ENCODE results near the gene NXNL1. TPM values are rescaled to one million over a fixed set of nuclear protein-coding genes. Genes with fewer than 3 reads are reported as not detected.

The NXNL1 gene
- total and polyA plus RNA-seq, 2 of the 13 experiments (the other 11 are each of a cell fraction or from before 2014, with no cell fraction given), result not detected

DNA sequence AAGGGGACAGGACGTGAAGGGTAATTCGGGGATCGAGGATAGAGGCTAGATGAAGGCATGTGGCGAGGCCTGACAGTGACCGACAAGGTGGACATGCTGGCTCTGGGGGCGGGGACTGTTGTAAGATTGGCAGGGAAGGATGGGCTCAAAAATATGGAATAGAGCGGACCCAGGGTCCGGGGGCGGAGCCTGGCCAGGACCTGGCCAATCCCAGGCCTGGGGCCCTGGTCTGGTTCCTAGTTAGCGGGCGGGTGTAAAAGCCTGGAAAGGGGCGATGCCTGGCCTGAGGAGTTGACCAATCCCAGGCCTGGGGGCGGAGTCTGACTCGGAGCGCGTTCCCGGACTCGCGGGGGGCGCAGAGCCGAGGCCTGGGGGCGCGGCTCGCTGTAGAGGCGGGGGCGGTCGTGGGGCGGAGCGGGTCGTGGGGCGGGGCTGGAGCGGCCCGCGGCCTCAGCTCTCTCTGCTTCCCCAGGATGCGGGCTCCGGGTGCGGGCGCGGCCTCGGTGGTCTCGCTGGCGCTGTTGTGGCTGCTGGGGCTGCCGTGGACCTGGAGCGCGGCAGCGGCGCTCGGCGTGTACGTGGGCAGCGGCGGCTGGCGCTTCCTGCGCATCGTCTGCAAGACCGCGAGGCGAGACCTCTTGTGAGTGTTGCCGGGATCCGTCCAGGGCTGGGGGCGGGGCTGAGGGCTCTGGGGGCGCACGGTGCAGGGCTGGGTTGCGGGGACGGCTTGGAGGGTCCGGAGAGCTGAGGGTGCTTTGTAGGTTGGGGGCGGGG, 9.5 kb upstream of the NXNL1 start, which contains the start of gene SLC27A1 (continued):
- TF ChIP-seq, protein P1, sequence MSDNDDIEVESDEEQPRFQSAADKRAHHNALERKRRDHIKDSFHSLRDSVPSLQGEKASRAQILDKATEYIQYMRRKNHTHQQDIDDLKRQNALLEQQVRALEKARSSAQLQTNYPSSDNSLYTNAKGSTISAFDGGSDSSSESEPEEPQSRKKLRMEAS (IDR thresholded peaks at IDR 0.05), result peak; percentile 5; the same call in 1 of the 2 replicates
- TF ChIP-seq, protein P2, sequence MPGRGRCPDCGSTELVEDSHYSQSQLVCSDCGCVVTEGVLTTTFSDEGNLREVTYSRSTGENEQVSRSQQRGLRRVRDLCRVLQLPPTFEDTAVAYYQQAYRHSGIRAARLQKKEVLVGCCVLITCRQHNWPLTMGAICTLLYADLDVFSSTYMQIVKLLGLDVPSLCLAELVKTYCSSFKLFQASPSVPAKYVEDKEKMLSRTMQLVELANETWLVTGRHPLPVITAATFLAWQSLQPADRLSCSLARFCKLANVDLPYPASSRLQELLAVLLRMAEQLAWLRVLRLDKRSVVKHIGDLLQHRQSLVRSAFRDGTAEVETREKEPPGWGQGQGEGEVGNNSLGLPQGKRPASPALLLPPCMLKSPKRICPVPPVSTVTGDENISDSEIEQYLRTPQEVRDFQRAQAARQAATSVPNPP (CRISPR knock-in tag; IDR thresholded peaks at IDR 0.05), result no peak
- no peak; the same call in 1 of the 2 replicates for TF ChIP-seq ZBTB7B (CRISPR knock-in tag; IDR thresholded peaks at IDR 0.05)
- TF ChIP-seq RBFOX2 (IDR thresholded peaks at IDR 0.05; ENCODE audit: low read depth, low read length), result peak; percentile 64
- TF ChIP-seq, protein P3, sequence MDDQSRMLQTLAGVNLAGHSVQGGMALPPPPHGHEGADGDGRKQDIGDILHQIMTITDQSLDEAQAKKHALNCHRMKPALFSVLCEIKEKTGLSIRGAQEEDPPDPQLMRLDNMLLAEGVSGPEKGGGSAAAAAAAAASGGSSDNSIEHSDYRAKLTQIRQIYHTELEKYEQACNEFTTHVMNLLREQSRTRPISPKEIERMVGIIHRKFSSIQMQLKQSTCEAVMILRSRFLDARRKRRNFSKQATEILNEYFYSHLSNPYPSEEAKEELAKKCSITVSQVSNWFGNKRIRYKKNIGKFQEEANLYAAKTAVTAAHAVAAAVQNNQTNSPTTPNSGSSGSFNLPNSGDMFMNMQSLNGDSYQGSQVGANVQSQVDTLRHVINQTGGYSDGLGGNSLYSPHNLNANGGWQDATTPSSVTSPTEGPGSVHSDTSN (CRISPR knock-in tag; IDR thresholded peaks at IDR 0.05; ENCODE audit: borderline replicate concordance), result no peak
- no peak for TF ChIP-seq ZNF136 (CRISPR knock-in tag; IDR thresholded peaks at IDR 0.05; ENCODE audit: low read depth)
- TF ChIP-seq, protein P4, sequence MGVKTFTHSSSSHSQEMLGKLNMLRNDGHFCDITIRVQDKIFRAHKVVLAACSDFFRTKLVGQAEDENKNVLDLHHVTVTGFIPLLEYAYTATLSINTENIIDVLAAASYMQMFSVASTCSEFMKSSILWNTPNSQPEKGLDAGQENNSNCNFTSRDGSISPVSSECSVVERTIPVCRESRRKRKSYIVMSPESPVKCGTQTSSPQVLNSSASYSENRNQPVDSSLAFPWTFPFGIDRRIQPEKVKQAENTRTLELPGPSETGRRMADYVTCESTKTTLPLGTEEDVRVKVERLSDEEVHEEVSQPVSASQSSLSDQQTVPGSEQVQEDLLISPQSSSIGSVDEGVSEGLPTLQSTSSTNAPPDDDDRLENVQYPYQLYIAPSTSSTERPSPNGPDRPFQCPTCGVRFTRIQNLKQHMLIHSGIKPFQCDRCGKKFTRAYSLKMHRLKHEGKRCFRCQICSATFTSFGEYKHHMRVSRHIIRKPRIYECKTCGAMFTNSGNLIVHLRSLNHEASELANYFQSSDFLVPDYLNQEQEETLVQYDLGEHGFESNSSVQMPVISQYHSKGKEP (CRISPR knock-in tag; IDR thresholded peaks at IDR 0.05), result no peak
- TF ChIP-seq ZFX (CRISPR knock-in tag; IDR thresholded peaks at IDR 0.05; ENCODE audit: low read depth), result peak; percentile 78
- no peak for TF ChIP-seq PRMT3 (CRISPR knock-in tag; IDR thresholded peaks at IDR 0.05; ENCODE audit: borderline replicate concordance, low read depth)
- TF ChIP-seq TCF12 (IDR thresholded peaks at IDR 0.05), result no peak
- TF ChIP-seq TCF12 (CRISPR knock-in tag; IDR thresholded peaks at IDR 0.05), result 0 out of 2 replicates have a peak, but pooled peaks have one; percentile 35
- TF ChIP-seq GABPA (IDR thresholded peaks at IDR 0.05; ENCODE audit: low read depth, low read length), result no peak
- 0 out of 2 replicates have a peak, but pooled peaks have one; percentile 17 for TF ChIP-seq GABPA (CRISPR knock-in tag; IDR thresholded peaks at IDR 0.05; ENCODE audit: low read depth)
- peak; percentile 74 for TF ChIP-seq MAZ (IDR thresholded peaks at IDR 0.05; ENCODE audit: borderline replicate concordance, low read depth, low read length)
- no peak for TF ChIP-seq MAZ (CRISPR knock-in tag; IDR thresholded peaks at IDR 0.05; ENCODE audit: low read depth)
- TF ChIP-seq, protein P5, sequence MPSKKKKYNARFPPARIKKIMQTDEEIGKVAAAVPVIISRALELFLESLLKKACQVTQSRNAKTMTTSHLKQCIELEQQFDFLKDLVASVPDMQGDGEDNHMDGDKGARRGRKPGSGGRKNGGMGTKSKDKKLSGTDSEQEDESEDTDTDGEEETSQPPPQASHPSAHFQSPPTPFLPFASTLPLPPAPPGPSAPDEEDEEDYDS (CRISPR knock-in tag; IDR thresholded peaks at IDR 0.05), result peak; percentile 38; the same call in 1 of the 2 replicates
- peak; percentile 8; the same call in 1 of the 2 replicates for TF ChIP-seq SALL2 (CRISPR knock-in tag; IDR thresholded peaks at IDR 0.05)
- TF ChIP-seq SP5 (CRISPR knock-in tag; IDR thresholded peaks at IDR 0.05; ENCODE audit: borderline replicate concordance, low read depth), result peak; percentile 10; the same call in 1 of the 2 replicates
- peak; percentile 38; the same call in 1 of the 2 replicates for TF ChIP-seq CCDC6 (CRISPR knock-in tag; IDR thresholded peaks at IDR 0.05)

All from HepG2 (cell line).